Measurements from ENCODE around the gene SLC24A4.

Gene SLC24A4

GRCh38 chr14:92407410-92407809, 84.4 kb downstream of the SLC24A4 start:
- no peak for DNase-seq

- no peak for DNase-seq
These were observed 86.1 kb downstream of the SLC24A4 start for GRCh38 chr14:92409043-92409442.

- no peak for DNase-seq
These were observed 88.2 kb downstream of the SLC24A4 start for GRCh38 chr14:92411135-92411534.

GRCh38 chr14:92411941-92412340, 89.0 kb downstream of the SLC24A4 start:
- DNase-seq: no peak

GRCh38 chr14:92412912-92413311, 89.9 kb downstream of the SLC24A4 start:
- DNase-seq: no peak

- DNase-seq: no peak
These were observed 90.4 kb downstream of the SLC24A4 start for GRCh38 chr14:92413379-92413778.

- no peak for DNase-seq
These were observed 91.9 kb downstream of the SLC24A4 start for GRCh38 chr14:92414690-92415445.

- no peak for DNase-seq
These were observed 93.0 kb downstream of the SLC24A4 start for GRCh38 chr14:92415969-92416368.

- no peak for DNase-seq
These were observed 93.6 kb downstream of the SLC24A4 start for GRCh38 chr14:92416544-92416943.

- DNase-seq: no peak
These were observed 94.8 kb downstream of the SLC24A4 start for GRCh38 chr14:92417759-92418158.

- no peak for DNase-seq
These were observed 98.8 kb downstream of the SLC24A4 start for GRCh38 chr14:92421751-92422150.

- no peak for DNase-seq
These were observed 102.1 kb downstream of the SLC24A4 start for GRCh38 chr14:92425101-92425500.

GRCh38 chr14:92426237-92426636, 103.3 kb downstream of the SLC24A4 start:
- no peak for DNase-seq

GRCh38 chr14:92427096-92427495, 104.1 kb downstream of the SLC24A4 start:
- DNase-seq: no peak

GRCh38 chr14:92430686-92431085, 107.7 kb downstream of the SLC24A4 start:
- no peak for DNase-seq

- DNase-seq: no peak
These were observed 108.3 kb downstream of the SLC24A4 start for GRCh38 chr14:92431199-92431725.

GRCh38 chr14:92433407-92433806, 110.4 kb downstream of the SLC24A4 start:
- no peak for DNase-seq

GRCh38 chr14:92435154-92435553, 112.2 kb downstream of the SLC24A4 start:
- DNase-seq: no peak

GRCh38 chr14:92436115-92436776, 113.3 kb downstream of the SLC24A4 start:
- no peak for DNase-seq

- DNase-seq: no peak
These were observed 114.3 kb downstream of the SLC24A4 start for GRCh38 chr14:92437309-92437708.

- no peak for DNase-seq
These were observed 114.8 kb downstream of the SLC24A4 start for GRCh38 chr14:92437729-92438285.

GRCh38 chr14:92439537-92440344, 116.8 kb downstream of the SLC24A4 start:
- no peak for DNase-seq

- DNase-seq: no peak
These were observed 117.5 kb downstream of the SLC24A4 start for GRCh38 chr14:92440345-92441003.
